Coronary artery (tissue), 2 donors: ENCODE data around the gene CLIC3.

Experiments used
- DNase-seq: peaks from one replicate; pipeline ENCODE4 v3.0.0-alpha.2; 2017; ENCODE audit warnings: low spot score
- H3K27ac ChIP-seq, 2 donors: fragments of 200-600 bp; sonication (generic); one replicate each; pipeline ENCODE4 v1.5.1; 2016 to 2019
- H3K4me3 ChIP-seq: fragments of 200-600 bp; sonication (generic); 2 replicates; pipeline ENCODE4 v1.5.1; 2016; ENCODE audit warnings: mild to moderate bottlenecking, moderate library complexity
- CTCF ChIP-seq: fragments of 200-600 bp; sonication (generic); IDR thresholded peaks from one replicate; pipeline ENCODE4 v1.5.1; 2019; ENCODE audit warnings: antibody characterized with exemption

The CLIC3 gene

GRCh38 chr9:137011907-137012675 is 15.7 kb upstream of the CLIC3 start:
- Histone ChIP-seq H3K27ac (no peak overlapping the region), H3K4me3 (no peak overlapping the region)
- no peak for DNase-seq
- no peak for TF ChIP-seq CTCF

DNA sequence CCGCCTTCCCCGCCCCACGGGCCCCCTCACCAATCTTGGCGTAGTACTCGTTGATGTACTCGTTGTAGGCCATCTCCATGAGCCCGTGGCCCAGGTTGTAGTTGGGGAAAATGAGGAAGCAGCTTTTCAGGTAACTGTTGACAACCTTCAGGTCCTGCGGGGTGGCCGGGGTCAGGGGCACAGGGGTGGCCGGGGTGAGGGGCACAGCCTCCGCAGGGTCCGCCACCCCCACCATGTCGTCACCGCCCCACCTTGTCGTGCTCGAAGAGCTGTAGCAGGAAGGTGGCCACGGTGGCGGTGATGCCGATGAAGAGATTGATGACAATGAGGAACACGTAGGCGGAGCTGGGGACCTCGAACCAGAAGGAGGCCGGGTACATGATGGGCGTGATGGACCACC is 14.8 kb upstream of the CLIC3 start:
- H3K27ac ChIP-seq = no peak overlapping the region

GRCh38 chr9:137009938-137010732 is 13.8 kb upstream of the CLIC3 start:
- no peak for TF ChIP-seq CTCF
- no peak overlapping the region for H3K27ac ChIP-seq
- no peak for DNase-seq
- no peak overlapping the region for H3K4me3 ChIP-seq

More for the DNA sequence above, 14.8 kb upstream of the CLIC3 start:
- no peak for DNase-seq
- H3K4me3 ChIP-seq = no peak overlapping the region
- TF ChIP-seq CTCF = no peak

GRCh38 chr9:137009217-137009616 is 12.8 kb upstream of the CLIC3 start:
- H3K4me3 ChIP-seq = no peak overlapping the region
- no peak overlapping the region for H3K27ac ChIP-seq
- no peak for TF ChIP-seq CTCF
- DNase-seq = no peak

DNA sequence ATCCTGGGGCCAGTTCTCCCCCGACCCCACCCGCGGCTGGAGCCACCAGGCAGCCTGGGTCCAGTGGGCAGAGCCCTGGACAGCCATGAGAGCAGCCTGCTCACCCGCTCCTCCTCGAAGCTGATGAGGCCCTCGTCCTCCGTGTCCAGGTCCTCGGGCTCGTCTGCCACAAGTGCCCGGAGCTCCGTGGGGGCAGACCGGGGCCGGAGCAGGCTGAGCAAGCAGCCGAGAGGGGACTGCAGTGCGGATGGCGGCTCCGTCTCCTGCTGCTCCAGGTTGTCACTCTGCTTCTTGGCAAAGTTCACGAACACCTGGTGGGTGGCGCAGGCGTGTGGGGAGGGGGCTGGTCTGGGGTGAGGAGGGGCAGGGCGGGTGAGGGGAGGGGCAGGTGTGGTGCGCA is 11.9 kb upstream of the CLIC3 start:
- no peak overlapping the region for H3K27ac ChIP-seq
- DNase-seq = no peak
- no peak overlapping the region for H3K4me3 ChIP-seq
- no peak for TF ChIP-seq CTCF

DNA sequence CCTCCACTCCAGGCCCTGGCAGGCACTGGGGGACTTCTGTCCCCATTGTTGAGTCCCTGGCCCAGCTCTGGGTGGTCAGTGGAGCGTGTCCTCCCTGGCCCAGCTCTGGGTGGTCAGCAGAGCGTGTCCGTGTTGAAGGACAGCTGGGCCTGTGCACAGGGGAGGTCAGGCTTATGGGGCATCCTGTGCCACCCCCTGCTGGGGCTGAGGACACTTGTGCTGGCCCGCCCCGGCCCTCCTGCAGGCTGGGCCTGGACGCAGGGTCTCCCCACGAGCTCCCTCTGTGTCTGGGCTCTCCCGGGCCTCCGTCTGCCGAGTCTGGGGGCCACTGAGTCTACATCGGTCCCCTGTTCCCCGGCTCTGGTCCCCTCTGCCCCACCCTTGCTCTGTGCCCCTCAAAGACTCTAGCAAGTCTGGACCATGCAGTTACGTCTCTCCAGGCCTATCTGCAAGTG is 11.5 kb upstream of the CLIC3 start:
- no peak overlapping the region for H3K4me3 ChIP-seq
- no peak for TF ChIP-seq CTCF
- no peak for DNase-seq
- no peak overlapping the region for H3K27ac ChIP-seq
